Measurements from ENCODE around the gene METTL21C.

METTL21C gene

DNA sequence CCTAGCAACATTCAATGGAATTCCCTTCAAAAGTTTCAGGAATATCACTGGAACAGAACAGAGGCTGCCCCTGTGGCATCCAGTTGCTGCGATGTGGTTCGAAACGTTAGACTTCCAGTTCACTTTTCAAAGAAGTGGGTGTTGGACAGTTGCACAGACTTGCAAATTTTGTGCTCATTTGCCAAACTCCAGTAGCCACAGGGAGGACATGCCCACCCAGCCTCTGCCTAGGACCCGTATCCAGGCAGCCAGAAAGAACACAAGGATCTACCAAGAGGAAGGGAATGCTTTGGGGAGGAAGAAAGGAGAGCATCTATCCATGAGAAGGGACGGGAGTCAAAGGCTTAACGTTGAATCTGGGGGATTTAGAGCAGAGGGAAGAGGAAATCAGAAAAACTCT, at the start of gene METTL21C:
Gene METTL21C (minus strand): TSS at position 108 of the 400 bp plus-strand sequence. CDS start 546 bp downstream, outside the sequence.
- no peak for DNase-seq

DNA sequence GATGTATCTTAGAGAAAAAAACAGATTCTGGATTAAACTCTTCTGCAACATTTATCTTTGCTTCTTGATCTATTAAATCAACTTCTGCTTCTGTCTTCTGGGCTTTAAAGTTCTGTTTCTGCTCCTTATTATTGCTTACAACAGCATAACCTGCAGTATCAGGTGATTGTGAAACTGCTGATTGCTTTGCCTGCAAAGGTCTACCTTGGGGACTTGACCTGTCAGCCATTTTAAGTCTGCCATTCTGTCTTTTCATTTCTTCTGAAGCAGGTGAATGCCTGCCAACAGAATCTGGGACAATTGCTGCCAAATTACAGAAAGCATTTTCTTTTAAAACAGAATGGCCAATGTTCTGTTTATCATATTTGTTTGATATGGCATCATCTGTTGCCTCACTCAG, 47.7 kb upstream of the METTL21C start:
- DNase-seq, result no peak

DNA sequence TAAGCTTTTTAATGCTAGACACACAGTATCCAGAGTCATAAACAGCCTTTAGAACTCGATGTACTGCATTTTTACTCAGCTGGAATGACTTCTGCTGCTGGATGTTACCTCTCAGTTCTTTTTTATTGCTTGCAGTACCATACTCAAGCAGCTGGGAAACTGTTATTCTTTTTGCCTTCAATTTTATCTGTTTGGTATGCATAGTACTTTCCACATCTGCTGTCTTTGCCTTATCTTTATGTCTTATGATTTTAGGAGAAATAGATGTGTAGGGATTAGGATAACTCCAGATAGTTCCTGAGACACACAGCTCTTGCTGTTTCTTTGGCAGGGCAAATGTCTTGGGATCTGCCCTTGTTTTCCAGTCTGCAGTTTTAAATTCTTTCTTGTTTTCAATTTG, 47.3 kb upstream of the METTL21C start:
- DNase-seq, result no peak

DNA sequence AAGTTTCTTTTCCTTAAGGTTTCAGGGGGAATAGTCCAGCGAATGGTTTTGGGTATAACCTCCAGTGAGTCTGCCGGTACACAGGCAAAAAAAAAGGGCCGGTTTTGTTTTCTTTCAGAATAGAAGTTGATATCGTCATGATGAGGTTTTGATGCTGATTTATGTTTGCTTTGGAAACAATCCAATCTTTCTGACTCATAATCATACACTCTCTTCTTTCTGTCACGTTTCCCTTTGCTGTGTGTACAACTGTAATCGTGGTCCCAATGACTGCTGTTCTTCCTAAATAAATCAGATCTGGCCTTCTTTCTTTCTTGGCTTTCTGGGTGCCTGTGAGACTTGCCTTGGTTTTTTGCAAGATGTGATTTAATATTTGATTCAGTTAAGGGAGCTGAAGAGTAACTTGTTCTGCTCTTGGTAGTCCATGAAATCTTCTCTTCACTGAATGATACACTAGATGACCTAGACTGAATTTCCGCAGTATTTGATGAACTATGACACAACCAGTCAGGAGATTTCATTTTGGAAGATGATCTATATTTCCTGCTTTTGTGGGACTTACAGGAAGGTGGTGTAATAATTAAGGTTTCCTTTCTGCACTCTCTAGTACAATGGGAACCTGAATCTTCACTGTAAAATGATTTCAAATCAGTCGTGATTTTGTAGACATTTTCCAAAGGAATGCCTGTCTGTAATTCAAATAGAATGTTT, 34.9 kb upstream of the METTL21C start:
- DNase-seq, result no peak

DNA sequence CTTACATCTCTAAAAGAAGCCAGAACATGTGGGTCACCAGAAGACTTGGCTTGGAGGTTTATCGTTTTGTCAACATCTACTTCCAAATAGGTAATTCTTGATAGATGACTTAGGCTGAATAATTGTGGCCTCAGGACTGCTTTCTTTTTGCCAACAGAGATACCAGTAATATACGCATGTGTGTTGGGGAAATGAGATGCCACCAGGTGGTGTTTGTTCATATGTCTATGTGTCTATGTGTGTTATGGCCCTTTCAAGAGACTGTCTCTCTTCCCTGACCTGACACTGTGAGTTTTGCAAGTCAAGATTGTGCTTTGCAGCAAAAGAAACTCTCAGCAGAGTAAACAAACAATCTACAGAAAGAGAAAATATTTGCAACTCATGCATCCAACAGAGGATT, 31.6 kb upstream of the METTL21C start:
- no peak for DNase-seq

DNA sequence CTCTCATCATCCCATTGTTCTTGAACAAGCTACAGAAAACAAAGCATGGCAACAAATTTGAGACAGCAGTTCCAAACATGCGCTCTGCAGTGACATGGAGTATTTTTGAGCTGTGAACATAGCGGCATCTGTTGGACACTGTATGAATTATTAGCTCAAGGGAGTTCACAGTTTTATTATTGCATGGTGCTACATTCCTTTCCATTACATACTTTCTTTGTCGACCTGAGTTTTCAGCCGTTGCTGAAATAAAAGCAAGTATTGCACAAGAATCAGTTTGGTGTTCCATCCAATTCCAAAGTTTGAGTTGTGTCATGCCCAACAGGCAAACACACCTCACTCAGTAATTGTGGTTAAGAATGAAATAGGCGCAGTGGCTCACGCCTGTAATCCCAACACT, 30.1 kb upstream of the METTL21C start:
- DNase-seq, result no peak

DNA sequence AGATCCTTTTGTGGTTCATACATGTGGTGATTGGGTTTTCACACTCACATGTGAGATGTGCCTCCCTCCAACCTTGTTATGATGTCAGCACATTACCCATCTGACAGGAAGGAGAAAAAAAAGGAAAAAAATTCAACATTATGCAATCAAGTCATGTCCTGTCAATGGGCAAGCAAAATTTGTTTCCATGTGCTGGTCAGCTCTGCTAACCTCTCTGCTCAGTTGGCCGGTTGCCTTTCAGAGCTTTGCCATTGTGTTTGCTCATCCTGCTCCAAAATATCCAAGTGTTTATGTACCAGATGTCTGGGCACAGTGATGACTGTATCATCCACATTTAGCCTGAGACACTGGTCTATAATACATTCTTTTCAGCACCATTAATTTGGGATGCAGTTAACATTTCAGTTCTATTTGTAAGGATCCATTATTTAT, 27.0 kb upstream of the METTL21C start:
- no peak for DNase-seq

DNA sequence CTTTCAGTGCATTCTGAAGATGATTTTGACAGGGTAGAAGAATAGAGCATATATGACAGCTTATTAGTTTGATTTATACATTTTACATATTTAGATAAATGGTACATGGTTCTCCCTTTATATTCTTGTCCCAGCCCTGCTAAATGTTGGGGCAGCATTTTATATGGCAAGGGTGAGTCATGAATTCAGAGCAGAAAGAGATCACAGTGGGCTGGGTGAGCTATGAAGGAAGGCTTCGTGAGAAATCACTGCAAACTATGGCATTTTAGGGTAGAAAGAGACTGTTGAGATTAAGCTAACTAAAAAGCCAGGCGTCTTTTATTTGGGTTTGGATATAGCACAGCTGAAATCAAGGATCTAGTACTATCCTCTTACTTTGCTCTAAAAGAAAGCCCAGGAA, 23.9 kb upstream of the METTL21C start:
- DNase-seq, result no peak

DNA sequence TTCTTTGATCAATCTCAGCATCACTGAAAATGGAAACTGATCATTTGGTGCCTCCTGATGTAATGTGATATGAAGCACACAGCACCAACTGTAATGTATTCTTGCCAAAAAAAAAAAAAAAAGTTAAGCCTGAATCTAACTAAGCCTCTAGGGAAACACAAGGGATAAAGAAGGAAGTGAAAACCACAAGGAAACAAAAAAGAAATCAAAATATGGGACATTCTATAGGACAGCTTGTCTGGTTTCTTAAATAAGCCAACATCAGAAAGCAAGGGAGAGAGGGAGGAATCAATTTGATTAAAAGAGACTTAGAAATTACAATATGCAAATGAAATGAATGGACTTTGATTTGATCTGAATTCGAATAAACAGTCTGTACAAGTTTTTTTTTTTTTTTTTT, 20.6 kb upstream of the METTL21C start:
- DNase-seq, result no peak

DNA sequence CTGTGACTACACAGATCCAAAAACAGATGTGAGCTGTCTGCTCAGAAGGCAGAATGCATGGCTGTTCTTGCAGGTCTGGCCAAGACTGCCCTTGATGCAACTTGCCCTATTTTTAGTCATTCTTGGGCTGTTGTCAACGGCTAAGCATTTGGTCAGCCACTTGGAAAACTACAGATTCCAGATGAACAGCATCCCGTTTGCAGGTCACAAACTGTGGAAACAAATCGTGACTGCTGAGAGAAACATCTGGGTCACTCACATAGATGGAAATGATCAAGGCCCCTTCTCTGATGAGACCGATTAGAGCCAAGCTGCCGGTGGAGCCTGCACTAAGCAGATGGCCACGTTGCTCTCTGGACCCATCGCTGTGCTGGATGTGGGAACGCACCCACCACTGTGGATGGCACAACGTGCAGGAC, 15.4 kb upstream of the METTL21C start:
- DNase-seq, result no peak

DNA sequence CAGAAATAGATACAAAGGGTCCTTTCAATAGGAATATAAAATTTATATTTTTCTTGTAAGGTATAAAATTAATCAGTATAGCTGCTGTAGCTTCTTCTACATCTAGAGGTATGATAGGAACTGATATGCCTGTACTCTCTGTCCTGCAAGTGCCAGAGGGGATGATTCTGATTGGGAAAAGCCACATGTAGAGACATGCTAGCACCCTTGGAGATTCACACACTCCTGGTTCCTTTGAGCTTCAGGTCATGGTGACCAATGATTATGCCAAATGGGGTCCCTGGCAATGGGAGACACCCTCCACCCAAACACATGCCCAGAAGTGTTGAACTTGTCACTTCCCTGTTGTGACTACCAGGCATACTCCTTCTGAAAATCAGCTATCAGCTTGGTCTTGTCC, 14.7 kb upstream of the METTL21C start:
- no peak for DNase-seq

DNA sequence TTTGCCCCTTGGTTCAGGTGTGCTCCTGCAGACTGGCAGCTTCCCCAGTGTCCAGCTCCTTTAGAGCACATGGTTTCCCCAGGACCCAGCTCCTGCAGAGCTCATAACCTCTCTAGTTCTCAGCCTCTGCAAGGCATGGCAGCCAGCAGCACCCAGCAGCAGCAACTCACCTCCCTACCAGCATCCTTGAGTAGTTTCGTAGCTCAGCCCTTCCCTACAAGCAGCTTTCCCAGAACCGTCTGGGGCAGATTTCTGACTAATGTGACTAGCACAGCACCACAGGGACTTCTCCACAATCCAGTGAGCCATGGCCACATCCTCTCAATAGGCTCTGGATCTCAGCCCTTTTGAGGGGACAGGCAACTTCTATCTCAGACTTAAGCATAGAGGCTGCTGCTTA, 14.1 kb upstream of the METTL21C start:
- no peak for DNase-seq

DNA sequence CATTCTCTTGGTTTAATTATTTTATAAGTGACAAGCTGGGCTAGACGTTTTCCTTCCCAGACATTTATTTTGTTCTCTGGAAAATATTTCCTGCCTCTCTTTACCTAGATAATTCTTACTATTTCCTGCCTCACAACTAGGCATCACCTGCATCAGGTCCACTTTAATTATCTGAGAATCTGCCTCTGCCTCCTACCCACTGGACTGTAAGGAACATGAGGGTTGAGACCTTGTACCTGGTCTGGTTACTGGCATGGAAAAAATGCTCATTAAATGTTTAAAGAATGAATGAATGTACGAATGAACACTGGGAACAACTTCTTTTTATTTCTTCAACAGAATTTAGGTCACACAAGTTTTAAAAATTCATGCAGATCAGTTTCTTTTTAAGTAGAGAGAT, 13.4 kb upstream of the METTL21C start:
- no peak for DNase-seq

DNA sequence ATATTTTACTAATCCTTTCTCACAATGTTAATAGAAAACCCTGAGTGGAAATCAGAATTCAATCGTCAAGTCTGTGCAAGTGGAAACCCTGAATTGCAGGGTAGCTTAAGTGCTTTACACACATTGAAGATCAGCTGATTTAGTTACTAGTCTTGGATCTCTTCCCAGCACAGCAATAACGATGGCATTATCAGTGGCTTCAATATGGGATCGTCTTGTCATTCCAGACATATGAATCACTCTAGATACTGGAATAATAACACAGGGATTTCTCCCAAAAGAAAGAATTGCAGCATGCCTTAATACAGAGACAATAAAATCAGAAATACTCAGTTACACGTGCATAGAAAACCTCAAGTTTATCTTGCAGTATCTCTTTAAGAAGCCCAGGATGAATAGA, 12.6 kb upstream of the METTL21C start:
- peak; percentile 23 for DNase-seq

DNA sequence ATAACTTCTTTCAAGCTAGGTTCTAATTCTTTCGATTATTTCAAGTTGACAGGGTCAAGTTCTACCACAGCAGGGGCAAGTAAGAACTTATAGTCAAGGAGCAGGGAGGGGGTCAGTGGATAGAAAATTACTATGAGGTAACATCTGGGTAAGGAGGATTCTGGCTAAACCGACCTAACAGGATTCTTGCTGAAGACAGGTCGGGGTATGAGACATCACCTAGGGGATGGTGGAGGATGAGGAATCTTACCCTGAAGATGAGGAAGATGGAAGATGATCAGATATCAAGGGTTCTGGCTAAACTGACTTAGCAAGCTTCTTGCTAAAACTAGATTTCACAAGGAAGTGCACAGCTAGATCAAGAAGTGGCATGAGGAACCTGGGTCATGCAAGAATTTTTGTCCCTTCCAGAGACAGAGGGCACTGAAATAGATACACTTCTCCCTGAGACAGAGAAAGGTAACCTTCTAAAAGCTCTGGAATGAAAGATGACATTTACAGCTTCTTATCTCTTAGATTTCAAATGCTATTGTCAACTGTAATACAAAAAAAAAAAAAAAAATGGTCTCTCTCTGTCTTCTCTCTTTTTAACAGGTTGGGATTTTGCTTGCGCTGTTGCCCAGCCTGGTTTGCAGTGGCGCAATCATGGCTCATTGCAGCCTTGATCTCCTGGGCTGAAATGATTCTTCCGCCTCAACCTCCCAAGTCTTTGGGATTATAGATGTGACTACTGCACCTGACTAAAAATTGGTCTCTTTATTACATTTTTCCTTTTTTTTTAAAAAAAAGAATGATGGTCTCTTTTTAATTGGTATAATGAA, 9.6 kb upstream of the METTL21C start:
- no peak for DNase-seq

DNA sequence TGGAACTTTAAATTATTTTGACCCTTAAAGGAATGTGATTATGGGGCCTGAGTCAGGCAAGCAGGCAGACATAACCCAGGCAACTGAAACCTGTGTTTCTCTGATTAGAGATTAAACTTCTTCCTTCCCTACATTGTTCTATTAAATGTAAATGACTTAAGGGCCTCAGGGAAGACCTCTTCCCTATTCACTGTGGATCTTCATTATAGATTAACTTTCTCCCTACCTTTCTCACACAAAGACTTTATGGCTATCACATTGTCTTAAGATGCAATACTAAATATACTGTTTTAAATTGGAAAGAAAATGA, 8.8 kb upstream of the METTL21C start:
- DNase-seq, result no peak

DNA sequence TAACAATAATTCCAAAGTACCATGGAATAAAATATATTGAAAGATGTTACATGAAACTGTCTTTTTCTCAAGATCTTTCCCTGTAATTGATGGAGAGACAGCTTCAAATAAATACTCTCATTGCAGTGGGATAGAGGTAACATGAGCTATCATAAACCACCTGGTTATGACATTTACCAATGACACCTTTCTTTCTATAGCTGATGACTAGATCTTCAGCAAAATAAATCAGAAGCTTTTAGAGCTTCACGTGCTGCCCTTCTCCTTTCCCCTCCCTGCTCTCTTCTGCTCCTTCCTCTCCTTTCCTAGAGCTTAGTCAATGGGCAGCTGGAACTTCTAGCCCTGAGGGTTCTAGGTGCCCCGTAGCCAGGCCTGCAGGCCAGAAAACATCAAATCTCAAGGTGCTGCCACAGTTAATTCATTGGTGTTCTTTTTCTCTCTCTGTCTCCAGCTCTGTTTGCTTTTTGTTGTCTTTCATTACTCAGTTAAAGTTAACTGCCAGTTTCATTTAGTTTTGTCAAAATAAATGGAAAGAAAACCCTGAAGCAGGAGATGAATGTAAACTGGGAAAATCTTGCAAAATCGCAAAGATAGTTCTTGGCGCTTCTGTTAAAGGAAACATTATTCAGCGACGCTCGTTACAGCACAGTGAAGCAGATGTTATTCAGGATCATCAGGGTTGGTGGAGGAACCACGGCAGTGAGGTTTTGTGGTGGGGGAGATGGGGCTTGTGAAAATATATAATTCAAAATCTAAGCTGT, 8.3 kb upstream of the METTL21C start:
- no peak for DNase-seq

DNA sequence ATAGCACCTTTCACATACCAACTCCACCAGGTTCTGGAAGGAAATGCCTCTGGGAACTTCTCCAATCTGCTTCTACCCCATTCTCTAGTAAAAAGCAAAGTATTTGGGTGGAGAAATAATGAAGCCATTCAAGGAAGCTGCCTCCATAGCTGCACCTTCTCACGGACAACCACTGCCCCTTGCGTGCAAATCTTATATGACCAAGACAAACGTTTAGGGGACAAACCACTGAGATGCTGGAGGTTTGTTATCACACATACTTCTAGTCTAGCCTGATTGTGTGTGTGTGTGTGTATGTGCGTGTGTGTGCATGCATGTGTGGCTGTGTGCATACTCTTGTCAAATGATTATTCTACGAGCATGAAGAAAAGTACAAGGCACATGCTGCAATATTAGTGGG, 6.5 kb upstream of the METTL21C start:
- DNase-seq, result no peak

DNA sequence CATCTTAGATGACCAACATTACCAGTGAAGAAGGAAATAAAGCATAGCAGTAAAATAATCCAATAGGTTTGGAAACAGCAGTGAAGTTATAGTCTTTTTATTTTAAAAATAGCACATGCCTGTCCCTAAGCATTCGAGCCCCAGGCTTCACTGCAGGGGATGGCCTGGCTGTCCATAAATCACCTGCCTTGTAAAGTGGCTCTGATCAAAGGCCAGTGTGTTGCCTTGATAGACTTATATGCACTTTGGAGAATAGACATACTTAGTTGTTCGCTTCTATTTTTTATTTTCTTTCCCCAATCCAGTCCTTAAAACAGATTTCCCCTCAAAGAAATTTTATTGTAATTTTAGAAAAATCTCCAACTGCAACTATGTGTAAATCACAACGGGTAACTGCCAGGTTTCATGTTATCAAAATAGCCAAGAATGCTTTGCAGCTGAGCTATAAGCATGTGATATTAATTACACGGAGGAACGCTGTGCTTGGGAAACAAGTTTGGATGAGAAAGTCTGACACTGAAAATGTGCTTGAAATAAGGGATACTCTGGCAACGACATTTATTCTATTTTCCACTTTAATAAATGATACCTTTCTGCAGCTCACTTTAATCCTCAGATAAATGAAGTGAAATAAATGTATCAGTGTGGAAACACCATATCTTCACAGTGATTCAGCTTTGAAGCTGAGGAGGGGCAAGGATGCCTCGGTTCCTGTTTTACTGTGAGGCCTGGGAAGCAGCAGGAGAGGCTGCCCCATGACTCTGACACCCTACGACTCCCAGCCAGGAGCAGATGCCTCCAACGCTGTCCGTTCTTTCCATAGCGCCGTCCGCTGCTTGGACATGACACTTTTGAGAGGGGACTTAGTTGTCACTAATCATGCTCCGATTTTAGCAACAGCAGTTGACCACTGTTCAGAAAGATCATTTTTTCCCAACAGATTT, 5.5 kb upstream of the METTL21C start:
- no peak for DNase-seq

DNA sequence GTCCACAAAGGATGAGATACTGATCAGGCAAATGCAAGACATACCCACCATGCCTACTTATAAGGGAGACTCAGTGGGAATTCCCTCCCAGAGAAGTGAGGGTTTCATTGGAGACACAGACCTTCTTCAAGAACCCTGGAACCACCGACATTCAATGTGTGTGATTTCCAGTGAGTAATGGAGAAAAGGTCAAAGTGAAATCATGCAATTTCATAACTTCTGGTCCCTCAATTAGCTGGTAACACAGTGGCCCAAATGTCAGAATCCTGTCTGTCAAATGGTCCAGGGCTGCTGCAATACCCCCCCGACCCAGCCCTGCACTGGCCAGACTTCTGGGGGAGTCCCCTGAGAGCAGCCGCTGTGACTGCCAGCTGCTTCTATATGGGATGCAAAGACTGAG, 4.7 kb upstream of the METTL21C start:
- DNase-seq, result no peak

DNA sequence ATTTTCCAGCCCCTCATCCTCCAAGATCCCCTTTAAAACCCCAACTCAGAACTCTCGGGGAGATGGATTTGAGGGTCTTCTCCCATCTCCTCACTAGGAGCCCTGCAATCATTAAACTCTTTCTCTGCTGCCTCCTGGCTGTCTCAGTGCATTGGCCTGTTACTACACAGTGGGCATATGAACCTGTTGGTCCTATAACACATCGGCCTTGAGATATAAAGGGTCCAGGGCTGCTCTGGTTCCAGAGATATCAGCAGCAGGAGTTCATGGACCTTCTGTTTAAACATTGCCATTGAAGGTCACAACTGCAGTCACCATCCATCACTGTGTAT, 3.8 kb upstream of the METTL21C start:
- DNase-seq, result no peak

DNA sequence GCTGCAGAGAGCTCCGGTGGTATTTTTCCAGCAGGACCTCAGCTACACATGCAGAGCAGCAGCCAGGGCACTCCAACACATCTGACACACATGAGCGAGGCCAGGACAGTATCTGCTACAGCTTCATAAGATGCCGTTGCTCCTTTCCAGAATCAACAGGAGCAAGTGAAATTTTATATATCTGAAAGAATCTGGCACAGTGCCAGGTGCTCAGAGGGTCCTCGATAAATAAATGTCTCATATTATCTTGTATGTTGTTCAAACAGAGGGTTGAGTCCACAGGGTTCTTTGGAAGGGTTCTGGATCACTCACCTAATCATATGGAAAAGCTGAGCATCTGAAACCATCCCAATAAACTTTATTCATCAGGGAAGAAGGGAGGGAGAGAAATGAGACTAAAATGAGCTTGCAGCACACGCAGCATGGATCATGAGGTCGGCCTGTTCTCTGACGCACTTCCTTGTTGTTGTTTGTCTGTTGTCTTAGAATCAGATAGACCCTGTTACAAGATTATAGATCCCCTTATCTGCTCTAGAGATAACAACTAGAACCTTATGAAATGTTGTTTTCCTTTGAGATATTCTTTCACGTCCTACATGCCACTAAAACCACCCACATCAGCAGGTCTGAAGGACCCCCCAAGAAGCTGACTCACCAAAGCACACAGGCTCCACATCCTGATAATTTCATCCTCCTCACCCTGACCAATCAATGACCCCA, 3.2 kb upstream of the METTL21C start:
- no peak for DNase-seq

Data from NCI-H510A treated with DMSO at 0.1 percent for 48 hours (cell line).